NCI-H345 (cell line): ENCODE results near the gene MESD.

Source experiments
- DNase-seq: peaks from one replicate; lab custom pipeline; 2025; lab: John Stamatoyannopoulos, UW

Gene MESD

GRCh38 chr15:80989518-80990478 lies at the start of gene MESD:
Gene MESD (minus strand): TSS chr15:80989819. CDS start chr15:80989791, 28 bp downstream.
- peak; percentile 93 for DNase-seq

GRCh38 chr15:81038975-81039607 lies 49.5 kb upstream of the MESD start:
- DNase-seq = no peak

GRCh38 chr15:81037952-81038743 lies 48.5 kb upstream of the MESD start:
- no peak for DNase-seq

- no peak for DNase-seq
Measured at GRCh38 chr15:81033508-81033907, 43.9 kb upstream of the MESD start.

GRCh38 chr15:81032818-81033217 lies 43.2 kb upstream of the MESD start:
- DNase-seq = no peak

GRCh38 chr15:81032355-81032754 lies 42.7 kb upstream of the MESD start:
- no peak for DNase-seq

- DNase-seq = no peak
Measured at GRCh38 chr15:81031203-81031602, 41.6 kb upstream of the MESD start.

- no peak for DNase-seq
Measured at GRCh38 chr15:81030301-81030750, 40.7 kb upstream of the MESD start.

- no peak for DNase-seq
Measured at GRCh38 chr15:81029414-81030300, 40.0 kb upstream of the MESD start.

GRCh38 chr15:81026836-81027599 lies 37.4 kb upstream of the MESD start:
- no peak for DNase-seq

GRCh38 chr15:81025721-81026370 lies 36.2 kb upstream of the MESD start:
- no peak for DNase-seq

GRCh38 chr15:81024936-81025335 lies 35.3 kb upstream of the MESD start:
- DNase-seq = no peak

GRCh38 chr15:81024265-81024872 lies 34.8 kb upstream of the MESD start:
- no peak for DNase-seq

- no peak for DNase-seq
Measured at GRCh38 chr15:81023483-81024264, 34.1 kb upstream of the MESD start.

- no peak for DNase-seq
Measured at GRCh38 chr15:81021321-81021720, 31.7 kb upstream of the MESD start.

GRCh38 chr15:81018197-81018596 lies 28.6 kb upstream of the MESD start:
- no peak for DNase-seq

GRCh38 chr15:81016489-81017068 lies 27.0 kb upstream of the MESD start:
- DNase-seq = no peak
